ENCODE measurements around the gene KRTAP25-1.

The KRTAP25-1 gene

DNA sequence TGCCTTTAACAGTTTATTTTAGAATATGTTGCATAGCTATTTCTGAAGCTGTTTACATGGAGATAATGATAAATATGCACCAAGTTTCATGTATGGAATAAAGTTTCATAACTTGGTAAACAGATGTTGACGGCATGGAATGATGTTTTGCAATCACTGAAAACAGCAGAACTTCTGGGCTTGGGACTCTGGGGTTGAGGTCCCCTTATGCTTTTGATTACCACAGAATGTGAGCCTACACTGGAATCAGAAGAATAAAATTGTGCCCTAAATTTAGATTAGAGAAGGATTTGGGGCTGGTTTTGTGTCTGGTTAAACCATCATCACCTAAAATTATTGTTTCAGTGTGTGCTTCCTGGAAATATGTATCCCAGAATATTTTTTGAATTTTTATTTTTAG lies 17.7 kb downstream of the KRTAP25-1 start:
- H3K27me3 ChIP-seq (ENCODE audit: insufficient read depth, low read length): no peaks in the 10 kb centered on the region

DNA sequence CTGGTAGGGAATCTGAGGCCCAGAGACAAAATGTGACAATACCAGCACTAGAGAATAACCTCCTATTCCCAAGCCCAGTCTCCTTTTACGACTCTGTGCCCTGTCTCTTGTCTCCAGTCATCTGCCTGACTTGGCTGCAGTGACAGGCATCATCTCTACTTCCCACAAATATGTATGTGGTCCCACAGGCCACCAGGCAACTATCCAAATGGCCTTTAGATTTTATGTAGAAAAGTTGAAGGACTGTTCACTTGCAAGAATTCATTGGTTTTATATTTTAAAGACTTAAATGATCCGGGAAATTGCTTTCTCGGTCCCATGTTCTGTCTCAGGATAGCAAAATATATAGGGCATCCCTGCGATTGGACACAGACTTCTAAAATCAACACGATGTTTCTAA lies 18.2 kb downstream of the KRTAP25-1 start:
- Histone ChIP-seq H2AFZ (ENCODE audit: low read depth, low read length) (no peak overlapping the region), H3K36me3 (ENCODE audit: insufficient read depth, low read length) (no peaks in the 10 kb centered on the region), H3K4me3 (ENCODE audit: low read length) (no peak overlapping the region), H3K4me1 (ENCODE audit: insufficient read depth, low read length) (no peaks in the 10 kb centered on the region), H3K27me3 (ENCODE audit: insufficient read depth, low read length) (no peaks in the 10 kb centered on the region), H3K9me3 (ENCODE audit: low read length) (no peaks in the 10 kb centered on the region)

More for the DNA sequence above, 17.7 kb downstream of the KRTAP25-1 start:
- Histone ChIP-seq H3K4me3 (ENCODE audit: low read length) (no peak overlapping the region), H3K36me3 (ENCODE audit: insufficient read depth, low read length) (no peaks in the 10 kb centered on the region), H2AFZ (ENCODE audit: low read depth, low read length) (no peak overlapping the region), H3K9me3 (ENCODE audit: low read length) (no peaks in the 10 kb centered on the region), H3K4me1 (ENCODE audit: insufficient read depth, low read length) (no peaks in the 10 kb centered on the region)

DNA sequence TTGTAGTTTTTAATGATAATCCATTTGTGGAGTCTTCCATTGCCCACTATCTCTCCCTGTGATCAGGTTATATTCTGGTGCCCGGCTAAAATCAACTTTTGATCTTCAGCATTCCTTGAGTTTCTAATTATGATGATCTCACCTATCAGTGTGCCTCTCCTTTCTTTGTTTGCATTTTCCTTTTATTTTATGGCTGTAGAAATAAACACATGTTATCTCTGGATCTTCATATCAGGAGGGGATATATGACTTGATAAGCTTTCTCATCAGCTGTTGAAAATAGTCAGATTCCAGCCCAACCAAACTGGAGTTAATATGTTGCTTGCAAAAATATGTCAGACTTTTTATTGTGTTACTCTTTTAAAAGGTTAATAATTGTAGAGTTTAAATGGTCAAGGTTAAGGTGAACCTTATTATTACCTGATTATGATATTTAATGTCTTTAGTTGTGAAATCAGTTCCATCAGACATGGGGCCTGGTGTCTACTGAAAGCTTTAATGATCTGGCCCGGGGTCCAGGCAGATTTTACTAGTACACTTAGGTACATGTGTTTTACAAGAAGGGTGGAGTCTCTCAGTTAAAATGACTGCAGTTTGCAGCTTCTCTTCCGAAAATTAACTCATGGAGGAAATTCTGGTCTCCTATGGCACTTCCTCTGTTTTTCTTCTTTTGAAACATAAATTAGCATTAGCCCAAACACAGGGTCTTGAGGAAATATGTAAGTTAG lies 19.3 kb downstream of the KRTAP25-1 start:
- Histone ChIP-seq H3K4me3 (ENCODE audit: low read length) (no peak overlapping the region), H3K9me3 (ENCODE audit: low read length) (no peaks in the 10 kb centered on the region), H2AFZ (ENCODE audit: low read depth, low read length) (no peak overlapping the region), H3K27me3 (ENCODE audit: insufficient read depth, low read length) (no peaks in the 10 kb centered on the region), H3K36me3 (ENCODE audit: insufficient read depth, low read length) (no peaks in the 10 kb centered on the region), H3K4me1 (ENCODE audit: insufficient read depth, low read length) (no peaks in the 10 kb centered on the region)

DNA sequence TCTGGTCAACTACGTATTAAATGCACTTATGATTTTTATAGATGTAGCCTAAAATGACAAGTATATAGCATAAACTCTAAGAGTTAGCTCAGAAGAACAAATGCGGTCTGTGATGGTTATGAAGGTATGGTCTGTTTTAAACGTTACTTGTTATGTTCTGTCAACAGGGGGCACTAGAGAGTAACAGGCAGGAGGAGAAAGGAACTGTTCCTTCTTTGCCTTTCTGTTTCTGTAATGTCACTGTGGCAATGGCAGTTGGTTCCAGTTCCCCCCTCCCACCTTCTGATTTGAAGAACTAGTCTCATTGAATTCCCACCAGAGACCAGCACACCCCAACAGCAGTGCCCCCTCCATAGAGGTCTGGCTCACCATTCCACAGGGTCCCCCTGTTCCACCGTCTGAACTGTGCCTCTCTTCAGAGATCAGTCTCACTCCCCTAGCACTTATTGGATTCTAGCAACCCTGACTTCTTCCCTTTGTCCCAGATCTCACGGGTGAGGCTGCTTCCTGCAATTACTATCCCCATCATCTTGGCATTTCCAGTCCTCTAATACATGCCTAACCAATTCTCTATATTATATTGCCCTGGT lies 20.6 kb downstream of the KRTAP25-1 start:
- H2AFZ ChIP-seq (ENCODE audit: low read depth, low read length): no peak overlapping the region
- no peaks in the 10 kb centered on the region for H3K9me3 ChIP-seq (ENCODE audit: low read length)
- H3K4me3 ChIP-seq (ENCODE audit: low read length): no peak overlapping the region
- no peaks in the 10 kb centered on the region for H3K36me3 ChIP-seq (ENCODE audit: insufficient read depth, low read length)
- H3K4me1 ChIP-seq (ENCODE audit: insufficient read depth, low read length): no peaks in the 10 kb centered on the region
- H3K27me3 ChIP-seq (ENCODE audit: insufficient read depth, low read length): no peaks in the 10 kb centered on the region

DNA sequence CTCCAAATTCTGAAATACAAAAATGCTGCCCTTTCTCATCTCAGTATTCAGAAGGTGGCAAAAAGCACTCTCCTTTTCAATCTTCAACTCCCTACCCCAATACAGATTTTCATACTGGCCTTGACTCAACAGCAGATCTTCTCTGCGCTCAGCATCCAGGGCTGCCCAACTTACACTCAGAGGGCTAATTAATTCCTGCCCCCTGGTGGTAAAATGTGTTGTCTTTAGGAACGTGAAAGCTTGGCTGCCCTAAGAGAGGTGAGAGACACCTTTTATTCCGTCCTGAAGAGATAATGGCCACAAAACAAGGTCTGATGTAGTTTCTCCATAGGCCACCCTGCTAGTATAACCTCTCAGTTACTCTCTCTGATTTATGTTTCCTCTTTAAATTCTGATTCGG lies 31.5 kb downstream of the KRTAP25-1 start:
- H3K4me3 ChIP-seq (ENCODE audit: low read length): no peak overlapping the region
- no peaks in the 10 kb centered on the region for H3K9me3 ChIP-seq (ENCODE audit: low read length)
- no peak overlapping the region for H2AFZ ChIP-seq (ENCODE audit: low read depth, low read length)
- H3K27me3 ChIP-seq (ENCODE audit: insufficient read depth, low read length): no peaks in the 10 kb centered on the region
- H3K4me1 ChIP-seq (ENCODE audit: insufficient read depth, low read length): no peaks in the 10 kb centered on the region
- no peaks in the 10 kb centered on the region for H3K36me3 ChIP-seq (ENCODE audit: insufficient read depth, low read length)

DNA sequence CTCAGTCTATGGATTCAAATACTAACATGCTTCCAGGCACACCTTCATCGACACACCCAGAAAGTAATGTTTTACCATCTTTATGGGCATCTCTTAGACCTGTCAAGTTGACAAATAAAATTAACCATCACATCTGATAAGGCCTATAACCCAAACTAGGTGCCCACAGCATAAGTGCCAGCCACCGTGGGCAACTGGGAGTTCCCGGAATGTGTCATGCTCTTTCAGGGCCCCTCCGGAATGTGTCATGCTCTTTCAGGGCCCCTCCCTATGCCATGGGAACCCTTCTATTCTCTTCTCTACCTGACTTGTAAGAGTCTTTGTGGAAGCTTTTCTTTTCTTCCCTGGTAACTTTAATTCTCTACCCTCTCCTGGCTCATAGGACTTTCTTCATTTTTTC lies 33.2 kb downstream of the KRTAP25-1 start:
- Histone ChIP-seq H3K27me3 (ENCODE audit: insufficient read depth, low read length) (no peaks in the 10 kb centered on the region), H3K9me3 (ENCODE audit: low read length) (no peaks in the 10 kb centered on the region), H3K36me3 (ENCODE audit: insufficient read depth, low read length) (no peaks in the 10 kb centered on the region), H3K4me3 (ENCODE audit: low read length) (no peak overlapping the region), H3K4me1 (ENCODE audit: insufficient read depth, low read length) (no peaks in the 10 kb centered on the region), H2AFZ (ENCODE audit: low read depth, low read length) (no peak overlapping the region)

DNA sequence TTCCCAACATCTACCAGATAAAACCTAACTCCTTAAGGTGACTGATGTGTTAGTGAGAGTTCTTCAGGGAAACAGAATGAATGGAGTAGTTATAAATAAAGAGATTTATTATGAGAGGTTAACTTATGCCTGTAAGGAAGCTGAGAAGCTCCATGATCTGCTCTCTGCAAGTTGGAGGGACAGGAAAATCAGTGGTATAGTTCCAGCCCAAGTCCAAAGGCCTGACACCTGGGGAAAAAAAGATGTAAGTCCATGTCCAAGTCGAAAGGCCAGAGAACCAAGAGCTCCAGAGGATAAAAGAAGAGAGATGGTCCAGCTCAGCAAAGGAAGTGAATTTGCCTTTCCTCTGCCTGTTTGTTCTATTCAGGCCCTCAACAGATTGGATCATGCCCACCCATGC lies 33.6 kb downstream of the KRTAP25-1 start:
- Histone ChIP-seq H2AFZ (ENCODE audit: low read depth, low read length) (no peak overlapping the region), H3K9me3 (ENCODE audit: low read length) (no peaks in the 10 kb centered on the region), H3K4me3 (ENCODE audit: low read length) (no peak overlapping the region), H3K36me3 (ENCODE audit: insufficient read depth, low read length) (no peaks in the 10 kb centered on the region), H3K27me3 (ENCODE audit: insufficient read depth, low read length) (no peaks in the 10 kb centered on the region), H3K4me1 (ENCODE audit: insufficient read depth, low read length) (no peaks in the 10 kb centered on the region)

DNA sequence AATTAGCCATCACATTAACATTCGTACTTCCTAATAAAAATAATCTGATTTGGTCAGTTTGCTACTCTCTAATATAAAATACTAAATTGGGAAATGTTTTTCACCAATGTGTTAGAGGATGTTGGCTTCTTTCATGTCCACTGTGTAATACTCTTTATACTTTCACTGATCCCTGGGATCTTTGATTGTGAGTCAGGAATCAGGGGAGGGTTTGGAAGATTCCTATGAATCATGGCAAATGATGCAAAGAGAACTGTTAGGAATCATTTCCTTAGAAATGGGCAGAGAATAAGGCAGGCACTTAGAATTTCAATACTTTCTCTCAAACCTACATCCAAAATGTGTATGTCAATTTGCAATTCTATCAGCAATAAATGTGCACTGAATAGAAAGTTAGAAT lies 37.5 kb downstream of the KRTAP25-1 start:
- no peaks in the 10 kb centered on the region for H3K27me3 ChIP-seq (ENCODE audit: insufficient read depth, low read length)
- no peaks in the 10 kb centered on the region for H3K9me3 ChIP-seq (ENCODE audit: low read length)
- no peaks in the 10 kb centered on the region for H3K4me1 ChIP-seq (ENCODE audit: insufficient read depth, low read length)
- no peak overlapping the region for H3K4me3 ChIP-seq (ENCODE audit: low read length)
- no peaks in the 10 kb centered on the region for H3K36me3 ChIP-seq (ENCODE audit: insufficient read depth, low read length)
- H2AFZ ChIP-seq (ENCODE audit: low read depth, low read length): no peak overlapping the region

DNA sequence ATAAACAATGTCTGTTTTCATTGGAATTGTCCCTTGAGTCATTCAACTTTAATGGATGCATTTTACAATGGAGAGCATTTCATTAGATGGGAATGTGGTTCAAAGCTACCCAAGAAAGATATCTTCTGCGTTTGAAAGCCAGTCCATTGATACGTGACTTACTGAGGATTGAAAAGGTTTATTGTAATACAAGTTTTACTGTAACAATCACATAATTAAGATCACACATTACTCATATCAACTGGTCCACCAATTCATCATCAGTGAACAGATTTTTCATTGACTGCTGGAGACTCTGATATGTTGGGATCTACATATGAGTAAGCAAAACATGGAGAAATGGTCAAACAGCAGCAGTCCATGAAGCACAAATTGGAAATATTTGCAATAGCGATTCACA lies 39.4 kb downstream of the KRTAP25-1 start:
- no peak overlapping the region for H3K4me3 ChIP-seq (ENCODE audit: low read length)
- H3K9me3 ChIP-seq (ENCODE audit: low read length): no peaks in the 10 kb centered on the region

DNA sequence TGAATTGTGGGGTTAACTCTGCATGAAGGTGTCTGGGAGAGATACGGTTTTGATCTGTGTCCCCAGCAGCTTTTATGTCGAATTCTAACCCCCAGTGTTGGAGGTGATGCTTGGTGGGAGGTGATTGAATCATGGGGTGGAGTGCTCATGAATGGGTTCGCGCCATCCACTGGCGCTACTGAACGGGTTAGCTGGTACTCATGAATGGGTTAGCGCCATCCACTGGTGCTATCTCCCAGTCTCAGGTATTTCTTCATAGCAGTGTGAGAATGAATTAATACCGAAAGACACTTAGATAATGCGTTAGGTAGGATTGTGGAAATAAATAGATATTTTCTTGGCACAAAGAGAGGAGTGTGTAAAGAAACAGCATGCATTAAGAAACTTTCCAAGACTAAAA lies 40.5 kb downstream of the KRTAP25-1 start:
- H3K36me3 ChIP-seq (ENCODE audit: insufficient read depth, low read length): no peaks in the 10 kb centered on the region
- H3K4me1 ChIP-seq (ENCODE audit: insufficient read depth, low read length): peaks cover 4% of the 10 kb centered on the region
- H3K4me3 ChIP-seq (ENCODE audit: low read length): no peak overlapping the region
- no peaks in the 10 kb centered on the region for H3K27me3 ChIP-seq (ENCODE audit: insufficient read depth, low read length)
- no peak overlapping the region for H2AFZ ChIP-seq (ENCODE audit: low read depth, low read length)
- H3K9me3 ChIP-seq (ENCODE audit: low read length): no peaks in the 10 kb centered on the region

More for the DNA sequence above, 39.4 kb downstream of the KRTAP25-1 start:
- Histone ChIP-seq H2AFZ (ENCODE audit: low read depth, low read length) (no peak overlapping the region), H3K4me1 (ENCODE audit: insufficient read depth, low read length) (no peaks in the 10 kb centered on the region), H3K36me3 (ENCODE audit: insufficient read depth, low read length) (no peaks in the 10 kb centered on the region), H3K27me3 (ENCODE audit: insufficient read depth, low read length) (no peaks in the 10 kb centered on the region)

DNA sequence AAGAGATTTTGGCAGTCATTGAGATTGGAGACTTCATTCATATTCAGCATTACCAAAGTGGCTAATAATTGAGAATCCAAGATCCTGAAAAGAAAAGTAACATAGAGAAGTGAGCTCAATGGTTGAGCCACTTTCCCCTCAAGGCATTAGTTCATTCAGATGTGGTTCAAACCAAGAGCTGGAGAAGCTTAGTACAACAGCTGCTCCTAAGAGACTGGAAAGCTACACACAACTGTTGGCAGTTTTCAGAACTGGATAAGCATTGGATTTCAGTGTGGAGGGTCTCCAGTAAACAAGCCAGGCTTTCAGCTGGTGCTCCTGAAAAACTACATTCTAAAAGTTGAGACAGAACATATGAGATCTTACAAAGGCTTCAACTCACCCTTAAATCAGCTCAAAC lies 44.3 kb downstream of the KRTAP25-1 start:
- Histone ChIP-seq H3K36me3 (ENCODE audit: insufficient read depth, low read length) (no peaks in the 10 kb centered on the region), H3K9me3 (ENCODE audit: low read length) (no peaks in the 10 kb centered on the region), H3K4me3 (ENCODE audit: low read length) (no peak overlapping the region), H2AFZ (ENCODE audit: low read depth, low read length) (no peak overlapping the region), H3K27me3 (ENCODE audit: insufficient read depth, low read length) (no peaks in the 10 kb centered on the region), H3K4me1 (ENCODE audit: insufficient read depth, low read length) (peaks cover 4% of the 10 kb centered on the region)

DNA sequence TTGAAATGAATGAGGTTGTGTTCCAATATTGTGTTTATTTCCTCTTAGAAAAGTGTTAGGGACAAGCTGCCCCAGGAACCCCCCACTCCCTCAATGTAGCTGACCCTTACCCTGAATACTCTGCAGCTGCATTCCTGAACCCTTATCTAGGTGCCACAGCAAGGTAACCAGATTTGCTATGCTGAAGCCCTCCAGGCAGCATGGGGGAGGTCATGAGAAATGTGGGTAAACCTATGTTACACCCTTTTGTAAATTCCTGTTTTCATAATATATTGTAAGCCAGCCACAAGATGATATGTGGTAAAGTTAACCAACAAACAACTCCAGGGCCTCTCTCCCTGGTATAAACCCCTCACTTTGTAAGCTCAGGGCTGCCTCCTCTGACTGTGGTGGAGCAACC lies 45.6 kb downstream of the KRTAP25-1 start:
- no peaks in the 10 kb centered on the region for H3K36me3 ChIP-seq (ENCODE audit: insufficient read depth, low read length)
- H2AFZ ChIP-seq (ENCODE audit: low read depth, low read length): no peak overlapping the region
- H3K27me3 ChIP-seq (ENCODE audit: insufficient read depth, low read length): no peaks in the 10 kb centered on the region
- H3K9me3 ChIP-seq (ENCODE audit: low read length): no peaks in the 10 kb centered on the region
- H3K4me1 ChIP-seq (ENCODE audit: insufficient read depth, low read length): peaks cover 4% of the 10 kb centered on the region
- no peak overlapping the region for H3K4me3 ChIP-seq (ENCODE audit: low read length)

DNA sequence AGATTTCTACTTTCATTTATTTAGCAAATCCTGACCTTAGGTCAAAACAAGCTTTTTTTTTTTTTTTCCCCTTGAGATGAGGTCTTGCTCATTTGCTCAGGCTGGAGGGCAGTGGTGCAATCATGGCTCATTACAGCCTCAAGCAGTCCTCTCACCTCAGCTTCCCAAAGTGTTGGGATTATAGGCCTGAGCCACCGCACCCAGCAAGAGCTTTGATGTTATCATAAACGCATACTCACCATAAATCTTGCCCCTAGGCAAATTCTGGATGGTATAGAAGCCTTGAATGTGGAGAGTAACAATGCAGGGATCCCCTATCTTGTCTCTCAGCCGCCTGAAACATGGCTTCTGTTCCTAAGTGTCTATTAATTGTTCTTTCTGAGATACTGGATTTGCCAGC lies 48.7 kb downstream of the KRTAP25-1 start:
- Histone ChIP-seq H3K36me3 (ENCODE audit: insufficient read depth, low read length) (no peaks in the 10 kb centered on the region), H3K4me3 (ENCODE audit: low read length) (no peak overlapping the region), H3K27me3 (ENCODE audit: insufficient read depth, low read length) (no peaks in the 10 kb centered on the region), H3K9me3 (ENCODE audit: low read length) (no peaks in the 10 kb centered on the region), H3K4me1 (ENCODE audit: insufficient read depth, low read length) (peaks cover 4% of the 10 kb centered on the region), H2AFZ (ENCODE audit: low read depth, low read length) (no peak overlapping the region)
